ENCODE data around the gene ADGRF5.

Gene ADGRF5

DNA sequence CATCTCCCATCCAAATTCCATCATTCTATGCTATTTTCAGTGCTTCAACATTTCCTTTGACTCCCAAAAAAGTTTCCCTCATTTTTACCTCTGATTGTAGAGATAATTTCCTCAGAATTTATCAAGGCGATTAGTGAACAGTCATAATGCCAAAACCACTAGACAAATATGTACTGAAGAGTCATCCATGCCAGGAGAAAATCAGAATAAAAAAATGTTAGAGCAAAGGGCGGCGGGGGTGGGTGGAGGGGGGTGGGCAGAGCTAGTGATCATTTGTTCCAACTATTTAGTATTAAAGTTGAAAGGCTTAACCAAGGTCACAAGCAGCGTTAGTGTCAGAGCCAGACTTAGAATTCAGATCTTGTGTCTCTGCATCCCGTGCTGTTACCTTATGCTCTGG, 5.3 kb upstream of the ADGRF5 start:
- no peak for DNase-seq

DNA sequence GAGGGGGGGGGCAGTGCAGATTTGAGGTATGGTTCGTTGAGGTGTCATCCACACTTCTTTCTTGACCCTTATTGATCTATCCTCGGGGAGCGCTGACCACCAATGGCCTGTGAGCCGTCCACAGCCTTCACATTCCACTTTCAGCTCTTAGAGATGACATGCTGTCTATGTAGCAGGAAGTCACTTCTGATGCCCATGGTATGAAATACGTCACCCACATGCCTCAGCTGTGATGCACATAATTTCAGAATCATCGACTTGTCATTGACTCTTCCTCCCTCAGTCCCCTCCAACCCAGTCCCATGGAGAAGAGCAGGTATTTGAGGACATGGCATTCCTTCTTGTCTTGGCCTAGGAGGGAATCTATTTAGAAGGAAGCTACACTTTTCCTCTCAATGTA, 4.7 kb upstream of the ADGRF5 start:
- DNase-seq = no peak

DNA sequence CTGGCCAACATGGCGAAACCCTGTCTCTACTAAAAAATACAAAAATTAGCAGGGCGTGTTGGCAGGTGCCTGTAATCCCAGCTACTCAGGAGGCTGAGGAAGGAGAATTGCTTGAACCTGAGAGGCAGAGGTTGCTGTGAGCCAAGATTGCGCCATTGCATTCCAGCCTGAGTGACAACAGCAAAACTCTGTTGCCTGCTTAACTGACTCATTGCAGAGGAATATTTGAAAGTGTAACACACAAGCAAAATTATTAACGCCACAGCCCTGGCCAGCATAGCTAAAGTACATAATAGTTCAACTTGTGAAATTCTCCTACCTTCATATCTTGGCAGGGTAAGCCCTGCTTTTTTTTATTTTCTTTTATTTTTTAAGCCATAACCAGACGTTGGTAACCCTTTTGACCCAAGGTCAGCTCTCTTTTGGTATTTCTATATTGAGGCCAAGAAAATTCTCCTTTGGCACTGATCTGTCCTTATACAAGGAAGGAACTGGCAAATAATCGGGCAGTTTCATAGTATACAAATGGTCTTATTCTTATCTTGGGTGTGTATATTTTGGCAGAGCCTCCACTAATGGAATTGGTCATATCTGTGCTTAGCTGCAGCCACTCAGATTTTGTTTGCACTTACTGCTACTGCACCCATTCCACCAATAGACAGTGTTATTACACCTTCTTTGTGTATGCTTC, 4.0 kb upstream of the ADGRF5 start:
- no peak for DNase-seq

- DNase-seq = no peak
Measured at GRCh38 chr6:46923476-46923875, 1.7 kb upstream of the ADGRF5 start.

- no peak for DNase-seq
Measured at GRCh38 chr6:46921059-46921458, 679 bp downstream of the ADGRF5 start.

GRCh38 chr6:46918806-46919205, 2.9 kb downstream of the ADGRF5 start:
- DNase-seq = no peak

DNA sequence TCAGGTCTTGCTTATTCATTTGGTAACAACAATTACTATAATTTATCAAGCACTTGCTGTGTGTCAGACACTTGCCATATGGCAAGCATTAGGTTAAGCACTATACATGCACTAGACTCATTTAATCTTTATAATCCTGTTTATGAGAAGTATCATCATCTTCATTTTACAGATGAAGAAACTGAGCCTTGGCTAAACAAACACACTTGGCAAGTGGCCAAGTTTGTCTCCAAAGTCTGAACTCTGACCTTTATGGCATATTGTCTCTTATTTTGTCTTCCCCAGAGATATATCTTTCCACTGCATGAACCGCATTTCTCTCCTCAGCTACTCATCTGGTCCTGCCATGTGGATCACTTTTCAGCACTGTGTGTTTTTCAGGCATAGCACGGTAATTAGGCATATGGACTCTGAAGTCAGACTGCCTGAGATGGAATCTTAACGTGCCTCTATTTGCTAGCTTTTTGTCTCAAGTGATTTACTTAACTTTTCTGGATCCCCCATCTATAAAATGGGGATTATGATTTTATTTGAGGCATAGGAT, 4.7 kb downstream of the ADGRF5 start:
- DNase-seq = no peak

DNA sequence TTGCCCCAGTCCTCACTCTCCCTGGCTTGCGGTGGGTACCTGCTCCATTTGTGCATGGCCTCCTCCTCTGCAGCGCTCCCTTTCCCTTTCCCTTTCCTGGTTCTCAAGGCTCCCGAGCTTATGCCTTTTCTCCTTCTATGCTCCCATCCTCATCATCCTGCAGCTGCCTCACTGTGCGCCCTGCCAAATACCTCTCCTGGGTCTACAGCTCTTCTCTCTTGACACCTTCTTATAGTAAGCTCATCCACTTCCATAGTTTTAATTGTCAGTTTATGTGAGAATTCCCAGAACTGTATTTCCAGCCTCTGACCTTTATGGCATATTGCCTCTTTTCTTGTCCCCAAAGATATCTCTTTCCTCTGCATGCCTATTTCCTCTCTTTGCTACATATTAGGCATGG, 5.9 kb downstream of the ADGRF5 start:
- DNase-seq = no peak

GRCh38 chr6:46915380-46915779, 6.4 kb downstream of the ADGRF5 start:
- DNase-seq = no peak

- DNase-seq = no peak
Measured at GRCh38 chr6:46914279-46914810, 7.4 kb downstream of the ADGRF5 start.

DNA sequence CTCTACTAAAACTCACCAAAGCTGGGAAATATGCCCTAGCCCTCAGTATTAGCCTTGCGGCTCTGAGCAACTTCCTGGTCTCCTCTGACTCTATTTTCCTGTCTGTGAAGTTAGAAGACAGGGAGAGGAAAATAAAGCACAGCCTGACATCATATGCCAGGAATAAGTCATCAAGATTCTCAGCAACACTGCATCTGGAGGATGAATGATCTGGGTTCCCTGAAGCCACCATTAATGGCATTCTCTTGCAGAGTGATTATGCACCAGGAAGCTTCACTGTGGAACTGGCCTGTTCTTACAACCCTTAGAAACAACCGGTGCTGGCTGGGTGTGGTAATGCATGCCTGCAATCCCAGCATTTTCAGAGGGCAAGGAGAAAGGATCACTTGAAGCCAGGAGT, 12.4 kb downstream of the ADGRF5 start:
- DNase-seq = no peak

GRCh38 chr6:46906776-46907175, 15.0 kb downstream of the ADGRF5 start:
- no peak for DNase-seq

- no peak for DNase-seq
Measured at GRCh38 chr6:46904117-46904516, 17.6 kb downstream of the ADGRF5 start.

GRCh38 chr6:46903175-46903574, 18.6 kb downstream of the ADGRF5 start:
- no peak for DNase-seq

GRCh38 chr6:46901882-46902314, 19.8 kb downstream of the ADGRF5 start:
- DNase-seq = no peak

- no peak for DNase-seq
Measured at GRCh38 chr6:46900266-46900665, 21.5 kb downstream of the ADGRF5 start.

DNA sequence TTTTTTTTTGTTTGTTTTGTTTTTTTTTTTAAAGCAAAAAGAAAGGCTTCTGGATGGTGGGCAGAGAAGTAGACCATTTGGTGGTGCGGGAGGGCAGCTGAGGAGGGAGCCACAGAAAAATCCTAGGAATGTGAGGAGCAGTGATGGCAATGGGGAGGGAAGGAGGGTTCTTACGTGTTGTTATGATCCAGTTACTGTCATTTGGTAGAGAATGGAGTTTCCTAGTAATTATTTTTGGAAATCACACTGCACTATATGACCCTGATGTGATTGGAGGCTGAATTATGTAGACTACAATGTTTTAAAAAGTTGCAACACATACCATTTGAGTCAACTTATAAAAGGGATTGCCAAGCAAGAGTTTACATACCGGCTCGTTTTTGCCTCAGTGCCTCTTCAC, 22.1 kb downstream of the ADGRF5 start:
- no peak for DNase-seq

DNA sequence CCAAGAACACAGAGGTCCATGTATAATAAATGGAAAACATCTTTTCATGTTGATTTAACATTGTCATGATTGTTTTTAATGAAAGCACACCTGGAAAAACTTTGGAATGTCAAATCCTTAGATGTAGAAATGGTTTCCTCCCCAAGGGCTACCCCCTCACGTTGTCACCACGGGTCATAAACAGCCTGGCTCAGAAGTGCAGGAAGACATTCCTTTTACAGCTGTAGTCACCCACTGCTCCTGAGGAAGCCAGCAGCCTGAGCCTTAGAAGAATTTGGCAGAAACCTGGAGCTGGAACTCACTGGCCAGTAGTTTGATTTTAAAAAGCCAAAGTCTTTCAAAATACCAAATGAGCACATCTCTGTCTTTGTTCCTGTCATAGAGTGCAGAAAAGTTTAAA, 23.7 kb downstream of the ADGRF5 start:
- DNase-seq = no peak

DNA sequence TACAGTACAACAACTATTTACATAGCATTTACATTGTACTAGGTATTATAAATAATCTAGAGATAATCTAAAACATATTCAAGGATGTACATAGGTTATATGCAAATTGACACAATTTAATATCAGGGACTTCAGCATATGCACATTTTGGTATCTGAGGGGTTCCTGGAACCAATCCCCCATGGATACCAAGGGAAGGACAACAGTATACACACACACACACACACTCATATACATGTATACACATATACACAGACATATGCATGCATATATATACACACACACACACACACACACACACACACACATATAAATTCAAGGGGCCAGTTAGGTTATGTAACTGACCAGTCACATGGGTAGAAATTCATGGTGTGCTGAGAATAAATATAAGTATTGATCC, 24.9 kb downstream of the ADGRF5 start:
- DNase-seq = no peak

DNA sequence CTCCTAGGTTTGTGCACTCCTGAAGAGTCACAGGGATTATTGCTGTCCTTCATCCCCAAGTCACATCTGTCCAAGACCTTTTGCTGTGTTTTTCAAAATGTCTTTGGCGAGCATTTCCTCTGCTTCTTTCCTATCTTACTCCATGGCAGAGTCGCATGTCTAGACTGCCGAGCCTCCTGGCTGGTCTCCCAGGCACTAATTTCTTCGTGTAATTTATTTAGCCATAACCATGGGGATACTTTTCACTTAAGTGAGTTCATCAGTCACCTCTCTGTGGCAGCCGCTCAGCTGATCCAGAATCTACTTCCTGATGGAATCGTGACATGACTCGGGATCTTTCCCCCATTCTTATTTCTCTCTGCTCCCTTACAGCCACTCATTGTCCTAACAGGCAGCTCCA, 25.8 kb downstream of the ADGRF5 start:
- no peak for DNase-seq

GRCh38 chr6:46894433-46894832, 27.3 kb downstream of the ADGRF5 start:
- DNase-seq = no peak

DNA sequence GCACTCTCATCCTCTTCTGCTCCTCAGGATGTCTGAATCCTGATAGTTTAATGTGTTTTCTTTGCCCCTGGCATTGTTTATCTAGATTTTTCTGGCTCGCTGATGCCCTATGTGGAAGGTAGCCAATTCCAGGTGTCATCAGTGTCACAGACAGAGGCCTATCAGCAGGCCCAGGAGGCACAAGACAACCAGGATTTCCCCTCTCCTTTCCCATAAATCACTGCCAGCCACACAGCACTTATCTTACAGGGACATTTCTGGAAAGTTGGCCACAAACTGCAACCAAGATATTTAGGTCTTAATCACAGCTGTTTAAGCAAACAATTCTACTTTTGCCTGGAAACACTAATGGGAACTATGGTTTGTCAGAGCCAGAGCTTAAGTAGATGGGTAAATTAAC, 28.1 kb downstream of the ADGRF5 start:
- DNase-seq = no peak

GRCh38 chr6:46891252-46891795, 30.4 kb downstream of the ADGRF5 start:
- DNase-seq = no peak

- DNase-seq = no peak
Measured at GRCh38 chr6:46888578-46888977, 33.2 kb downstream of the ADGRF5 start.

GRCh38 chr6:46888031-46888430, 33.7 kb downstream of the ADGRF5 start:
- DNase-seq = no peak
